SK-N-SH (cell line): Measurements from ENCODE around the gene KCNJ9.

ENCODE experiments used
- CTCF ChIP-seq: fragments of 200-600 bp; sonication (generic); IDR thresholded peaks from 2 replicates; pipeline ENCODE4 v1.6.1; 2017; ENCODE audit warnings: antibody characterized with exemption, mild to moderate bottlenecking, moderate library complexity
- EP300 ChIP-seq, 2 experiments: IDR thresholded peaks; 2 replicates each; pipeline versions ENCODE4 v1.4.0 to v1.6.1; 2012; ENCODE audit warnings: borderline replicate concordance in 1 of 2, low read depth in 1 of 2, low read length in 1 of 2
- EZH2phosphoT487 ChIP-seq: fragments of 200-600 bp; sonication (generic); IDR thresholded peaks from 2 replicates; pipeline ENCODE4 v1.6.1; 2017; ENCODE audit warnings: low read depth, mixed run types, mild to moderate bottlenecking, antibody characterized with exemption, moderate library complexity, borderline replicate concordance
- MAX ChIP-seq: IDR thresholded peaks from 2 replicates; pipeline ENCODE4 v1.4.0; 2012; ENCODE audit warnings: low read depth
- POLR2AphosphoS5 ChIP-seq: IDR thresholded peaks from 2 replicates; pipeline ENCODE4 v1.6.1; 2012; ENCODE audit warnings: low read depth, low read length
- RCOR1 ChIP-seq: fragments of 150-350 bp; IDR thresholded peaks from 2 replicates; pipeline ENCODE4 v1.6.1; 2017; ENCODE audit warnings: antibody characterized with exemption, low read length
- REST ChIP-seq: IDR thresholded peaks from 2 replicates; pipeline ENCODE4 v1.6.1; 2012; ENCODE audit warnings: mild to moderate bottlenecking, low read depth, low read length, moderate library complexity

GRCh38 chr1:160122978-160123495 is 41.7 kb downstream of the KCNJ9 start:
- TF ChIP-seq CTCF (no peak), REST (no peak), MAX (no peak), RCOR1 (no peak), EP300 (IDR thresholded peaks at IDR 0.05; ENCODE audit: borderline replicate concordance in 1 of 2, low read depth in 1 of 2, low read length in 1 of 2) (no peak), POLR2AphosphoS5 (no peak), EZH2phosphoT487 (no peak)
